Stimulated activated CD8-positive, alpha-beta memory T cell treated with anti-CD3 and anti-CD28 coated beads, Interleukin-7, amount 100 ng/mL, for 24 hours (primary cell): ENCODE data around the gene RPP14.

Source experiments
- DNase-seq: peaks from one replicate; pipeline ENCODE4 v3.0.0-alpha.2; 2020; ENCODE audit warnings: low read depth

The RPP14 gene

DNA sequence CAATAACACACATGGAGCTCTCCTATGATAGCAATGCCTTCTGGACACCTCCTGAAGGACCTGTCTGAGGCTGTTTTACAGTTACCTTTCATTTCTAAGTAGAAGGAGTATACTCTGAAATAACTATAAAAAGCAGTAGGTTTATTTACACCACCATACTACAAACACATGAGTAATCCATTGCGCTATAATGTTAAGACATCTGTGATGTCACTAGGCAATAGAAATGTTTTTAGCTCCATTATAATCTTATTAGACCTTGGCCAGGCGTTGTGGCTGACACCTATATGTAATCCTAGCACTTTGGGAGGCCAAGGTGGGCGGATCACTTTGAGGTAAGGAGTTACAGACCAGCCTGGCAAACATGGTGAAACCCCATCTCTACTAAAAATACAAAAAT, 51.4 kb downstream of the RPP14 start:
- no peak for DNase-seq

DNA sequence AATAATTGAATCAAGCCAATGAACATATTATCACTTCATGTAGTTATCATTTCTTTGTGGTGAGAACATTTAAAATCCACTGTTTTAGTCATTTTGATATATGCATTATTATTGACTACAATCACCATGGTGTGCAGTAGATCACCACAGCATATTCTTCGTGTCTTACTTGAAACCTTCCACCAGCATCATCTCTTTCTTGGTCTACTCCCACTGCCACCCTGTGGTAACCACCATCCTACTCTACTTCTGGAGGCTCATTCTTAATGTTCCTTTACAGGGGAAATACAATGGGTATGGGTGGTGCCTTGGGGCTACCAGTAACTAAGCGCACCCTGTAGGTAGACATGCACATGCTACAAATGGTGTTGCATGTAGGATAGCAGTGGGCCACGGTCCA, 52.0 kb downstream of the RPP14 start:
- no peak for DNase-seq

DNA sequence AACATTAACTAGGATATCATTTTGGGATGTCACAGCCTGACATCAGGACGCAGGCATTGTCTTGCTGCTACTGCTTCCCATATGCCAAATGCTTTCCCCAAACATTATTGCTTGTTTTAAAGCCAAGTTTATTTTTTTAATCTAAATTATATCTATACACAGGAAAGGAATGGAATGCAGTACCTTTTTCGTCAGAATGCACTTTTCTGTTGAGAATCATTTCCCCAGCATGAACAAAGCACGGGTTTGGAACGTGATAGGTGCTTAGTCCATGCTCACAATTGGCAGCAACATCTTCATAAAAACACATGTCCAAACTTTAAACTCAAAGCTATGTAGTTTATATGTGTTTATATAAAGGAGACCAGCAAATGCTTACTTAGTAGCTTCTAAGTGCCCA, 52.8 kb downstream of the RPP14 start:
- DNase-seq = no peak

DNA sequence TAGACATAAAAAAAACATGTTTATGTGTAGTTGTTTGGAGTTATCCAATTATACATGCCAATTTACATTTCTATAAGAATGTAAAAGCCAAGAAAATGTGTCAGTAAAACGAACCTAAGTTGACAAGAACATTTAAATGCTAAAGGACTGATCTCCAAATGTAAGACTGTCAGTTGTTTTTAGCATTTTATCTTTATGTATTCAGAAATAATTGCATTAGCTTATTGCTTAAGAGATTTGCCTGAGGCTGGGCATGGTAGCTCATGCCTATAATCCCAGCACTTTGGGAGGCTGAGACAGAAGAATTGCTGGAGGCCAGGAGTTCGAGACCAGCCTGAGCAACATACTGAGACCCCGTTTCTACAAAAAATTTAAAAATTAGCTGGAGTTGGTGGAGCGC, 53.6 kb downstream of the RPP14 start:
- no peak for DNase-seq

DNA sequence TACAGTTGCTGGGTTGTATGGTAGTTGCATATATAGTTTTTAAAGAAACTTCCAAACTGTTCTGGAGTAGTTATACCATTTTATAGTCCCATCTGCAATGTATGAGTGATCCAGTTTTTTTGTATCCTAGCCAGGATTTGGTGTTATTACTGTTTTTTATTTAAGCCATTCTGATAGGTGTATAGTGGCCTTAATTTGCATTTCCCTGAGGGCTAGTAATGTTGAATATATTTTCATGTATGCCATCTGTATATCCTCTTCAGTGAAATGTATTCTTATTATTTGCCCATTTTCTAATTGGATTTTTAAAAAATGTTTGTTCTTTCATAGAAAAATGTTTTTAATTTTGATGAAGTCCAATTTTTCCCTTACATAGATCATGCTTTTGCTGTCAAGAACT, 55.8 kb downstream of the RPP14 start:
- DNase-seq = no peak

DNA sequence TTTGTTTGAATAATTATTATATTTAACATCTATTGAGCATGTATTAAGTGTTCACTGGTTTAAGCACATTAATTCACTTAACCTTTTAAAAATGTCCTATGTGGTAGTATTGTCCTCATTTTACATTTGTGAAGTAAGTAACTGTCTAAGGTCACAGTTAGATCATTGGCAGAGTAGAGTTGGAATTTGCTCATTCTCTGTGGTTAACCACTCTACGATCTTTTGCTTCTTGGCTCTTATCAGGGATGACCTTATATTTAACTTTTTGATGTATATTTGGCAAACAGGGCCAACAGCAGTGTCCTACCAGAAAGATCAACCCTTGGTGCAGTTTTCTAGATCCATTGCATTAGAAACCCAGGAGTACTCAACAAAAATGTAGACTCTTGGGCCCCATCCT, 60.7 kb downstream of the RPP14 start:
- DNase-seq = no peak

DNA sequence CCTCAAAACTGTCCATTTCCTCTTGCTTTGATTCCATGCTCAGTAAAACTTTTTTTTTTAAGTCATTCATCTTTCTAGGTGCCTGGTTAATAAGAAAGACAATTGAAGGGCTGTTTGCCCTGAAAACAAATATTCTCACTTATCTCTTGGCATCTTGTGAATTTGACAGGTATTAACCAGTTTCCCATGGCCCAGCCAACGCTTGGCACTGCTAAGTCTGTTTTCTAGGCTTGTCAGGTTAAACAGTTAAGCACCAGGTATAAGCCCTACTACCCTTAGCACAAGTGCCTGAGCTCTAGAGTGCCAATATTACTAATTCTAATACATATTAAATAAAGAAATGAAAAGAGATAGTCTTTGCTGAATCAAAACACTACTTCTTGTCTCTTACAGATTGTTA, 63.0 kb downstream of the RPP14 start:
- no peak for DNase-seq
